Adipocyte (in vitro differentiated cells): ENCODE data around the gene ADCY4.
A peak's percentile ranks its signal among the peaks of the same experiment; 100 is the strongest.

ENCODE experiments used
- DNase-seq: peaks from one replicate; pipeline ENCODE4 v3.0.0-alpha.2; 2015; ENCODE audit warnings: low read depth
- H3K27me3 ChIP-seq: replicated peaks from 2 replicates; pipeline ENCODE4 v1.7.0; 2013; ENCODE audit warnings: mild to moderate bottlenecking, low read length, moderate library complexity; ENCODE audit not compliant: control insufficient read depth, insufficient read depth
- H3K36me3 ChIP-seq: 2 replicates; pipeline ENCODE4 v1.7.0; 2013; ENCODE audit warnings: low read length, mild to moderate bottlenecking, moderate library complexity; ENCODE audit not compliant: control insufficient read depth, insufficient read depth, severe bottlenecking
- H3K4me1 ChIP-seq: 2 replicates; pipeline ENCODE4 v1.7.0; 2013; ENCODE audit warnings: mild to moderate bottlenecking, low read length, moderate library complexity; ENCODE audit not compliant: control insufficient read depth, insufficient read depth
- H3K4me3 ChIP-seq: 2 replicates; pipeline ENCODE4 v1.7.0; 2013; ENCODE audit warnings: mild to moderate bottlenecking, low read length, moderate library complexity
- H3K9ac ChIP-seq: 2 replicates; pipeline ENCODE4 v1.7.0; 2013; ENCODE audit warnings: mild to moderate bottlenecking, low read length, moderate library complexity
- H3K9me3 ChIP-seq: 2 replicates; pipeline ENCODE4 v1.7.0; 2013; ENCODE audit warnings: mild to moderate bottlenecking, low read length, moderate library complexity; ENCODE audit not compliant: control insufficient read depth

The ADCY4 gene

GRCh38 chr14:24299255-24300191 lies 35.3 kb downstream of the ADCY4 start, which contains the start of the genes DHRS1 and NOP9:
DHRS1 (minus strand) TSS chr14:24299780; CDS start chr14:24299106, 674 bp downstream.
NOP9 (plus strand) TSS chr14:24299850; CDS start chr14:24299955, 105 bp downstream.
- no peaks in the 10 kb centered on the region for H3K9me3 ChIP-seq
- peak within 1 kb of the TSS; percentile 96 for H3K4me3 ChIP-seq
- H3K27me3 ChIP-seq, result no peaks in the 10 kb centered on the region
- H3K9ac ChIP-seq, result peak within 1 kb of the TSS; percentile 96
- peak; percentile 96 for DNase-seq
- peaks cover 48% of the 10 kb centered on the region for H3K36me3 ChIP-seq
- H3K4me1 ChIP-seq, result peaks cover 23% of the 10 kb centered on the region

DNA sequence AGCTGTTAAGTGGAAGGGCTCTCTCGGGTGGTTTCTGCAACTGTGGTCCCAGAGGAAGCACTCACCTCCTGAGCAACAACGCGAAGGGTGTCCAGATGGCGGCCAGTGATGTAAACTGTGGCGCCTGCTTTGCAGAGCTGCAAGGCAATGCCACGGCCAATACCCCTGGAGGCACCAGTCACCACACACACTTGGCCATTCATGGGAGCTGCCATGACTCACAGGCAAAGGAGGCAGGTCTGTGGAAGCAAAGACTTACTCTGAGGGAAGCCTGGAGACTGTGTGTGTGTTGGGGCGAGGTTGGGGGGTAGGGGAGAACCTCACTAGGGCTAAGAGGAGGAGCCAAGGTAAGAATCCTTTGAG lies 36.0 kb downstream of the ADCY4 start:
- no peaks in the 10 kb centered on the region for H3K27me3 ChIP-seq
- H3K9ac ChIP-seq, result peak overlapping the region; percentile 96
- peak overlapping the region; percentile 96 for H3K4me3 ChIP-seq
- H3K4me1 ChIP-seq, result peaks cover 23% of the 10 kb centered on the region
- DNase-seq, result peak; percentile 49
- H3K9me3 ChIP-seq, result no peaks in the 10 kb centered on the region
- H3K36me3 ChIP-seq, result peaks cover 42% of the 10 kb centered on the region

GRCh38 chr14:24297190-24297964 lies 37.5 kb downstream of the ADCY4 start:
- no peak overlapping the region for H3K4me3 ChIP-seq
- peak; percentile 31 for DNase-seq
- H3K9ac ChIP-seq, result no peak overlapping the region
- H3K27me3 ChIP-seq, result no peaks in the 10 kb centered on the region
- peaks cover 35% of the 10 kb centered on the region for H3K36me3 ChIP-seq
- no peaks in the 10 kb centered on the region for H3K9me3 ChIP-seq
- H3K4me1 ChIP-seq, result peaks cover 23% of the 10 kb centered on the region

DNA sequence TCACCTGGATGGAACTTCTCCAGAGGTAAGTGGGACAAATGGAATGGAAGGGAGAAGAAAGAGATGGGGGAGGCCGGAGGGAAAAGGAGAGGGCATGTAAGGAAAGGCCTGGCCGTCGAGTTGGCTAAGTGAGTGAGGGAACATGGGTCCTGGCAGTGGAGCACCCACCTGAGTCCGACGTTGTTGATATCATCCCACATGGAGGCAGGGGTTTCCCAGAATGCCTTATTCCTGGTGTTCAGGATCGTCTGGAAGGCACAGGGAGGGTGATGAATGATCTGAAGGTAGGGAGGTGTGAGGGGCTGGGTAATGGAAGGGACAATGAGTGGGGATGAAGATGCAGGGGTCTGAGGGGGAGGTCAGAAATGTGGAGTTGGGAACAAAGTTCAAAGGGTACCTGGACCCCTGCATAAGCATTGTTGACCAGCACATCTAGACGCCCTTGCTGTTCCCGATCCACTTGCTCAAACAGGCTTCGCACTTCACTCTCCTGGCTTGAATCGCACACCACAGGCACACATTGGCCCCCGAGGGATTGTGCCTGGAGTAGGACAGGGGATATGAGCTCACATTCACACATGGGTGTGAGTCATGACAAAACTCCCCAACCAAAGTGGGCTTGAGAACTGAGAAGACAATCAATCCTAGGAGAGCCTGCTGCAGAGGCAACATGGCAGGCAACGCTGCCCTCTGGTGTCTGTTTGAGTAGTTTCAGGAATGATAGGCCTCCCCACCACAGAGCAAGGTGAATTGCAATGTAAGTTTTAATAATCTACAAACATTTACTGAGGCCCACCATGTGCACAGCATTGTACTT lies 38.3 kb downstream of the ADCY4 start:
- Histone ChIP-seq H3K4me3 (no peak overlapping the region), H3K9me3 (no peaks in the 10 kb centered on the region), H3K36me3 (peaks cover 35% of the 10 kb centered on the region), H3K4me1 (peaks cover 23% of the 10 kb centered on the region), H3K27me3 (no peaks in the 10 kb centered on the region), H3K9ac (peak overlapping the region; percentile 30)
- DNase-seq, result peak; percentile 90

- Histone ChIP-seq H3K36me3 (peaks cover 57% of the 10 kb centered on the region), H3K4me1 (peaks cover 6% of the 10 kb centered on the region), H3K4me3 (no peak overlapping the region), H3K9me3 (no peaks in the 10 kb centered on the region), H3K9ac (no peak overlapping the region), H3K27me3 (no peaks in the 10 kb centered on the region)
- no peak for DNase-seq
Measured at GRCh38 chr14:24293525-24293924, 41.3 kb downstream of the ADCY4 start.

DNA sequence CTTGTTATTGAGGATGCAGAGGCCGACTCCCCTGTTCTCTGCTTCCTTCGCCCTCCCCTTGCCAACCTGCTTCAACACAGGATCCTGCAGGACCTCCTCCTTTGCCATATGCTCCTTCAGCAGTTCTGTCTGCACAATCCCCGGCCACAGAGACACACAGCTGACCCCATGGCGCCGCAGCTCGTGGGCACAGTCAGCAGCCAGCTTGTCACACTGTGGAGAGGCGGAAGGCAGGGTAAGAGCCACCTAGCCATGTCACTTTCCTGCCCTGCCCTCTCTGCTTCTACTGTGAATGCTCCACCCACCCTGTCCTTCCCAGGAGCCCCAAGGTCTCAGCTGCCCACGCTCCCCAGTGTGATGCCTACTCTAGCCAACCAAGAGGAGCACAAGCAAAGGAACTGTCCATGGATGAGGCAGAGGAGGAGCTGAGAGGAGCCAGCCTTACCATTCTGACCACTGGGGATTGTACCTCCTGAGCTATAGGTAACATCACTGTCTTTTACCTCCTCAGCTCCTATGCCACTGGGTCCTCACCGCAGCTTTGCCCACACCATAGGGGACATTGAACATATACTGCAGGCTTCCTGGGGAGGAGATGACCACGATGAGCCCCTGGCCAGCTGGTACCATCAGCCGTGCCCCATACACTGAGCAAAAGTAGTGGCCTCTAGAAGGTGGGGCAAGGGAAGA lies 42.6 kb downstream of the ADCY4 start:
- Histone ChIP-seq H3K4me3 (no peak overlapping the region), H3K4me1 (peaks cover 6% of the 10 kb centered on the region), H3K9ac (no peak overlapping the region), H3K27me3 (no peaks in the 10 kb centered on the region), H3K9me3 (no peaks in the 10 kb centered on the region), H3K36me3 (peaks cover 57% of the 10 kb centered on the region)
- DNase-seq, result no peak

DNA sequence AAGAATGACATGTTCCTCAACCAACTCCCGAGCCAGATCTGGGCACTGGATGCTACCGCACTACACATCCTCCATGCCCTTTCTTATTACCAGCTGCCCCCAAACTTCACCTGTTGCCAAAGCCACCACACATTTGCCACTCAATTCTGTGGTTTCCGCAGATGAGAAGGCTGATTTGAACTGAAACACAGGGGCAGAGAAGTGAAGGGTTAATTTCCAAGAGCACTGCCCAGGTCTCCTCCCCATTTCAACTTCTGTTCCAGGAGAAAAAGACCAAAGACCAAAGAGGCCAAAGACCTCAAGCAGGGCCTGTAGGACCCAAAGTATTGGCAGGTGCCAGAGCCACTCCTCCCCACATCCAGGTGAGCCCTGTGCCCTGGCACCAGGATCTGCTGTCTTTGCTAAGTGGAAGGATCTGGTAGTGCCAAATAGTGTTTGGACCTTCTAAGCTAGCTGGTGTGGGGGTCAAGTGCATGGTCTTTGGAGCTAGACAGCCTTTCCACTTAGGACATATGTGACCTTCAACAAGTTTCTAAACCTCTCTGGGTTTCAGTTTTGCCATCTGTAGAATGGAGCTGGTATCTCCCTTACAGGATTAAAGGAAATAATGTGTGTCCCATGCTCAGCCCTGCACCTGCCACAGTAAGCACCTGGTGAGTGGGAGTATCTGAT lies 43.3 kb downstream of the ADCY4 start:
- H3K9ac ChIP-seq, result no peak overlapping the region
- H3K4me3 ChIP-seq, result no peak overlapping the region
- no peaks in the 10 kb centered on the region for H3K9me3 ChIP-seq
- DNase-seq, result no peak
- H3K4me1 ChIP-seq, result peaks cover 4% of the 10 kb centered on the region
- H3K27me3 ChIP-seq, result no peaks in the 10 kb centered on the region
- peaks cover 57% of the 10 kb centered on the region for H3K36me3 ChIP-seq

GRCh38 chr14:24290746-24291145 lies 44.1 kb downstream of the ADCY4 start:
- Histone ChIP-seq H3K4me1 (no peaks in the 10 kb centered on the region), H3K4me3 (no peak overlapping the region), H3K9ac (no peak overlapping the region), H3K27me3 (no peaks in the 10 kb centered on the region), H3K36me3 (peaks cover 50% of the 10 kb centered on the region), H3K9me3 (no peaks in the 10 kb centered on the region)
- no peak for DNase-seq

DNA sequence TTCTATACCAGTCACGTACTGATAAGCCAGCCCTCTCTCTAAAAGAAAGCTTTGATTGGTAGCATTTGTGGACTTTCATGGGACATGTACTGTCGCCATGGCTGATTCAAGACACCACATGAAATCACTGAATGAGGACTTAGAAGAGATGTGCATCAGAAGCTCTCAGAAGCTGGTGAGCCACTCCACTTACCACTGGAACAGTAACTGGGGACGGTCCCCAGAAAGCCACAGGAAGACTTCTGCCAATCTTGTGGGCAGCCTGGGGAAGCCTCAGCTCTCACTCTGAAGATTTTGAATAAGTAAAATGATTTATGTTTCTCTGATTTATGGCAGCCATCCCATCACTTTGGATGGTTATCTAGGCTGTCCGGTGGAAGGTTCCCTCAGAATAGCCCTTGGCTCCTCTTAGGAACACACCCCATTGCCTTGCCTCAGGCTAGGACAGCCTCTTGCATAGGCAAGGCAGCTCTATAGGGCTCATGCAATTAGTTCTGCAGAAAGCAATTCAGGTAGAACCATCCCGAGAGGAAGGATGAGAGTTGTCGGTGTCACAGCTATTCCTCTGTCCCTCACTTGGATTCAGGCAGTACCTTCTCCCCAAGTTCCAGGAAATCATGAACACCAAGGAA lies 45.1 kb downstream of the ADCY4 start:
- no peak for DNase-seq
- H3K27me3 ChIP-seq, result no peaks in the 10 kb centered on the region

GRCh38 chr14:24286996-24287395 lies 47.9 kb downstream of the ADCY4 start:
- Histone ChIP-seq H3K36me3 (peaks cover 27% of the 10 kb centered on the region), H3K9ac (no peak overlapping the region)

More for the DNA sequence above, 45.1 kb downstream of the ADCY4 start:
- H3K9me3 ChIP-seq, result no peaks in the 10 kb centered on the region
- H3K36me3 ChIP-seq, result peaks cover 41% of the 10 kb centered on the region
- H3K9ac ChIP-seq, result no peak overlapping the region
- no peaks in the 10 kb centered on the region for H3K4me1 ChIP-seq
- no peak overlapping the region for H3K4me3 ChIP-seq

More at GRCh38 chr14:24286996-24287395, 47.9 kb downstream of the ADCY4 start:
- DNase-seq, result no peak
- H3K4me1 ChIP-seq, result no peaks in the 10 kb centered on the region
- no peaks in the 10 kb centered on the region for H3K27me3 ChIP-seq
- H3K9me3 ChIP-seq, result no peaks in the 10 kb centered on the region
- H3K4me3 ChIP-seq, result no peak overlapping the region
